ENCODE measurements around the gene RAB30.

DNA sequence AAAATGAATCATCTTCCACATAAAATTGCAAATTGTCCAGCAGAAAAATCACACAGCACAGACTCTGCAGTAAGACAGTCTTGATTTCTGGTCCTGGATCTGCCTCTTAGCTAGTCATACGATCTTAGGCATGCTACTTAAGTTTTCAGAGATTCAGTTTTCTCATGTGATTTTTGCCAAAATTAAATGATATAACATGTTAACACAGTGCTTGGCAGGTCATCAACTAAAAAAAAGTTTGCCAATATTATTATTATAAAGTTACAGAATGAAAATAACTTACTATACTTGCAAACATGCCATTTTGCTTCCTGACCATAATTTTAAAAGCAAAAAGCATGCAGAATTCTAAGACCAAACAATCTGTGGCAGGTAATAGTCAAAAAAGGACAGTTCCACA is 15.1 kb downstream of the RAB30 start:
- TF ChIP-seq POLR2AphosphoS5 (IDR thresholded peaks at IDR 0.05), result no peak
- TF ChIP-seq, protein P1, sequence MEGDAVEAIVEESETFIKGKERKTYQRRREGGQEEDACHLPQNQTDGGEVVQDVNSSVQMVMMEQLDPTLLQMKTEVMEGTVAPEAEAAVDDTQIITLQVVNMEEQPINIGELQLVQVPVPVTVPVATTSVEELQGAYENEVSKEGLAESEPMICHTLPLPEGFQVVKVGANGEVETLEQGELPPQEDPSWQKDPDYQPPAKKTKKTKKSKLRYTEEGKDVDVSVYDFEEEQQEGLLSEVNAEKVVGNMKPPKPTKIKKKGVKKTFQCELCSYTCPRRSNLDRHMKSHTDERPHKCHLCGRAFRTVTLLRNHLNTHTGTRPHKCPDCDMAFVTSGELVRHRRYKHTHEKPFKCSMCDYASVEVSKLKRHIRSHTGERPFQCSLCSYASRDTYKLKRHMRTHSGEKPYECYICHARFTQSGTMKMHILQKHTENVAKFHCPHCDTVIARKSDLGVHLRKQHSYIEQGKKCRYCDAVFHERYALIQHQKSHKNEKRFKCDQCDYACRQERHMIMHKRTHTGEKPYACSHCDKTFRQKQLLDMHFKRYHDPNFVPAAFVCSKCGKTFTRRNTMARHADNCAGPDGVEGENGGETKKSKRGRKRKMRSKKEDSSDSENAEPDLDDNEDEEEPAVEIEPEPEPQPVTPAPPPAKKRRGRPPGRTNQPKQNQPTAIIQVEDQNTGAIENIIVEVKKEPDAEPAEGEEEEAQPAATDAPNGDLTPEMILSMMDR (IDR thresholded peaks at IDR 0.05; ENCODE audit: poor library complexity, severe bottlenecking), result no peak
